Caco-2 (cell line): ENCODE measurements around the gene MGA. TPM values are rescaled to one million over a fixed set of nuclear protein-coding genes. Genes with fewer than 3 reads are reported as not detected.

Experiments used
- BruUV-seq: library from RNA; stranded (reverse); fragments of 400-500 nt; replicated peaks from 2 replicates; lab custom pipeline; 2021; lab: Mats Ljungman, UMichigan
- CTCF ChIA-PET: fragments of 300-600 bp; sonication (Branson Sonifier 250); formaldehyde crosslinking; loops from one replicate; lab custom pipeline; 2022; ENCODE audit warnings: antibody characterized with exemption; lab: Charles Lee
- POLR2A ChIA-PET: fragments of 300-600 bp; sonication (Branson Sonifier 250); formaldehyde crosslinking; loops from one replicate; lab custom pipeline; 2022; ENCODE audit warnings: antibody characterized with exemption; lab: Charles Lee
- DNase-seq, 2 experiments: peaks; one replicate each; pipeline versions ENCODE4 v3.0.0 to v3.0.0-alpha.2; 2020 to 2022
- H3K27me3 ChIP-seq: replicated peaks from 2 replicates; pipeline ENCODE4 v1.6.0; 2011; ENCODE audit warnings: low read length; ENCODE audit not compliant: control insufficient read depth, insufficient read depth
- H3K36me3 ChIP-seq: 2 replicates; pipeline ENCODE4 v1.5.1; 2011; ENCODE audit warnings: low read length; ENCODE audit not compliant: control insufficient read depth, insufficient read depth
- H3K4me1 ChIP-seq: fragments of 250-450 bp; sonication (Bioruptor Pico); 2 replicates; pipeline ENCODE4 v1.5.1; 2020; ENCODE audit warnings: mild to moderate bottlenecking
- H3K4me3 ChIP-seq: 2 replicates; pipeline ENCODE4 v1.5.1; 2011; ENCODE audit warnings: low read depth, mild to moderate bottlenecking, control low read depth, low read length
- H3K9me3 ChIP-seq: fragments of 250-450 bp; sonication (Bioruptor Pico); 2 replicates; pipeline ENCODE4 v1.5.1; 2020; ENCODE audit warnings: mild to moderate bottlenecking, moderate library complexity
- H3K27ac Mint-ChIP-seq: one replicate; pipeline ENCODE4 v1.8.0; 2022; ENCODE audit warnings: mixed read lengths; ENCODE audit not compliant: unreplicated experiment
- H3K27me3 Mint-ChIP-seq: one replicate; pipeline ENCODE4 v1.8.0; 2022; ENCODE audit warnings: mixed read lengths; ENCODE audit not compliant: insufficient read depth, unreplicated experiment
- H3K36me3 Mint-ChIP-seq: one replicate; pipeline ENCODE4 v1.8.0; 2022; ENCODE audit warnings: mild to moderate bottlenecking, mixed read lengths; ENCODE audit not compliant: insufficient read depth, unreplicated experiment
- H3K4me1 Mint-ChIP-seq: one replicate; pipeline ENCODE4 v1.8.0; 2022; ENCODE audit warnings: low read depth, mixed read lengths; ENCODE audit not compliant: unreplicated experiment
- H3K4me3 Mint-ChIP-seq: one replicate; pipeline ENCODE4 v1.8.0; 2022; ENCODE audit warnings: mild to moderate bottlenecking, moderate library complexity, mixed read lengths; ENCODE audit not compliant: unreplicated experiment
- H3K9me3 Mint-ChIP-seq: one replicate; pipeline ENCODE4 v1.8.0; 2022; ENCODE audit warnings: mixed read lengths; ENCODE audit not compliant: unreplicated experiment
- intact Hi-C: fragments of 100-400 bp; cut with micrococcal nuclease; formaldehyde crosslinking; loops from one replicate; pipeline ENCODE4 v1.10.0; 2022; ENCODE audit not compliant: unreplicated experiment
- total RNA-seq: library from RNA; stranded (reverse); gene quantifications from 2 replicates; pipeline ENCODE4 v1.2.3, GENCODE V29; 2022
- TF ChIP-seq, protein P1 (sequence below), 2 experiments: fragments of 200-600 bp in 1 of 2; IDR thresholded peaks; 1 replicate in 1 of 2; 2 replicates in 1 of 2; pipeline versions ENCODE4 v1.5.1 to v1.8.0; 2011 to 2022; ENCODE audit warnings: antibody characterized with exemption in 1 of 2, control low read depth in 1 of 2, inconsistent platforms in 1 of 2, low read depth in 1 of 2, low read length in 1 of 2, mild to moderate bottlenecking in 1 of 2, moderate library complexity in 1 of 2; ENCODE audit not compliant: insufficient read depth in 1 of 2, severe bottlenecking in 1 of 2, unreplicated experiment in 1 of 2

The MGA gene
- total RNA-seq, 1 experiment from 2014 or later = 59.6 TPM

DNA sequence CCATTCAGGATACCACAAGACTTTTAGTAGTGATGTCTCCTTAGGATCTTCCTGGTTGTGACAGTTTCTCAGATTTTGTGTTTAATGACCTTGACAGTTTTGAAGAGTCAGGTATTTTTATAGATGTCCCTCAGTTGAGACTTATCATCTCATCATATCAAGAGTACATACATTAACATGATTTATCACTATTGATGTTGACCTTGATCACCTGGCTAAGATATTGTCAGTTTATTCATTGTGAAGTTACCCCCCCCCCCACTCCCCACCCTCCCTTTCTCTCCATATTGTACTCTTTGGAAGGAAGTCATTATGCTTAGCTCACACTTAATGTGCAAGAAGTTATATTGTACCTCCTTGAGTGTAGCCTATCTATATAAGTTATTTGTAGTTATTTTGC is 42.9 kb downstream of the MGA start:
- no peak overlapping the region for H3K4me3 ChIP-seq
- no peaks in the 10 kb centered on the region for H3K9me3 Mint-ChIP-seq
- no peaks in the 10 kb centered on the region for H3K9me3 ChIP-seq
- no peak for DNase-seq
- no peak overlapping the region for H3K27ac Mint-ChIP-seq
- no TSS peak for BruUV-seq
- ChIA-PET CTCF (no interaction called here), POLR2A (no interaction called here)
- H3K4me1 ChIP-seq = no peaks in the 10 kb centered on the region
- H3K36me3 Mint-ChIP-seq = peaks cover 50% of the 10 kb centered on the region
- no peaks in the 10 kb centered on the region for H3K27me3 Mint-ChIP-seq
- intact Hi-C loops = no loop called here
- no peaks in the 10 kb centered on the region; the same call in 1 of the 2 replicates for H3K36me3 ChIP-seq
- no peaks in the 10 kb centered on the region for H3K27me3 ChIP-seq
- H3K4me3 Mint-ChIP-seq = no peak overlapping the region
- TF ChIP-seq, protein P1, sequence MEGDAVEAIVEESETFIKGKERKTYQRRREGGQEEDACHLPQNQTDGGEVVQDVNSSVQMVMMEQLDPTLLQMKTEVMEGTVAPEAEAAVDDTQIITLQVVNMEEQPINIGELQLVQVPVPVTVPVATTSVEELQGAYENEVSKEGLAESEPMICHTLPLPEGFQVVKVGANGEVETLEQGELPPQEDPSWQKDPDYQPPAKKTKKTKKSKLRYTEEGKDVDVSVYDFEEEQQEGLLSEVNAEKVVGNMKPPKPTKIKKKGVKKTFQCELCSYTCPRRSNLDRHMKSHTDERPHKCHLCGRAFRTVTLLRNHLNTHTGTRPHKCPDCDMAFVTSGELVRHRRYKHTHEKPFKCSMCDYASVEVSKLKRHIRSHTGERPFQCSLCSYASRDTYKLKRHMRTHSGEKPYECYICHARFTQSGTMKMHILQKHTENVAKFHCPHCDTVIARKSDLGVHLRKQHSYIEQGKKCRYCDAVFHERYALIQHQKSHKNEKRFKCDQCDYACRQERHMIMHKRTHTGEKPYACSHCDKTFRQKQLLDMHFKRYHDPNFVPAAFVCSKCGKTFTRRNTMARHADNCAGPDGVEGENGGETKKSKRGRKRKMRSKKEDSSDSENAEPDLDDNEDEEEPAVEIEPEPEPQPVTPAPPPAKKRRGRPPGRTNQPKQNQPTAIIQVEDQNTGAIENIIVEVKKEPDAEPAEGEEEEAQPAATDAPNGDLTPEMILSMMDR (IDR thresholded peaks at IDR 0.05; ENCODE audit: insufficient read depth in 1 of 2, low read depth in 1 of 2, low read length in 1 of 2, severe bottlenecking in 1 of 2, unreplicated experiment in 1 of 2) = no peak
- peaks cover 4% of the 10 kb centered on the region for H3K4me1 Mint-ChIP-seq

DNA sequence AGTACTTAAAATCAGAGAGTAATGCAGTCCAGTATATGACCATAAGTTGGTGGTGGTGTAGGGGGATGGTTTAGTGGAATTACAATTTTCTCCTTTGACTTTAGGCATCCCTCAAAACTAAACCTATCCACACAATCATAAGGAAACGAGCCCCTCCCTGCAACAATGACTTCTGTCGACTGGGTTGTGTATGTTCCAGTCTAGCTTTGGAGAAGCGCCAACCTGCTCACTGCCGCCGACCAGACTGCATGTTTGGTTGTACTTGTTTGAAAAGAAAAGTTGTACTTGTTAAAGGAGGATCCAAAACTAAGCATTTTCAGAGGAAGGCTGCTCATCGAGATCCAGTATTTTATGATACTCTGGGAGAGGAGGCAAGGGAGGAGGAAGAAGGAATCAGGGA is 52.8 kb downstream of the MGA start:
- Histone ChIP-seq H3K36me3 (peaks cover 3% of the 10 kb centered on the region; the same call in 1 of the 2 replicates), H3K4me1 (no peaks in the 10 kb centered on the region), H3K4me3 (no peak overlapping the region), H3K9me3 (no peaks in the 10 kb centered on the region), H3K27me3 (no peaks in the 10 kb centered on the region)
- no peaks in the 10 kb centered on the region for H3K9me3 Mint-ChIP-seq
- no peak overlapping the region for H3K27ac Mint-ChIP-seq
- TF ChIP-seq, protein P1 (IDR thresholded peaks at IDR 0.05; ENCODE audit: insufficient read depth in 1 of 2, low read depth in 1 of 2, low read length in 1 of 2, severe bottlenecking in 1 of 2, unreplicated experiment in 1 of 2) = no peak
- peaks cover 64% of the 10 kb centered on the region for H3K36me3 Mint-ChIP-seq
- intact Hi-C loops = no loop called here
- POLR2A ChIA-PET = no interaction called here
- no TSS peak for BruUV-seq
- CTCF ChIA-PET = interaction anchor here (0.7 kb wide), 1 partner anchor 61 kb away, joined by 4 read pairs; the partner anchor contains the start of gene MAPKBP1
- no peaks in the 10 kb centered on the region for H3K27me3 Mint-ChIP-seq
- no peak overlapping the region for H3K4me3 Mint-ChIP-seq
- no peak for DNase-seq
- no peaks in the 10 kb centered on the region for H3K4me1 Mint-ChIP-seq

DNA sequence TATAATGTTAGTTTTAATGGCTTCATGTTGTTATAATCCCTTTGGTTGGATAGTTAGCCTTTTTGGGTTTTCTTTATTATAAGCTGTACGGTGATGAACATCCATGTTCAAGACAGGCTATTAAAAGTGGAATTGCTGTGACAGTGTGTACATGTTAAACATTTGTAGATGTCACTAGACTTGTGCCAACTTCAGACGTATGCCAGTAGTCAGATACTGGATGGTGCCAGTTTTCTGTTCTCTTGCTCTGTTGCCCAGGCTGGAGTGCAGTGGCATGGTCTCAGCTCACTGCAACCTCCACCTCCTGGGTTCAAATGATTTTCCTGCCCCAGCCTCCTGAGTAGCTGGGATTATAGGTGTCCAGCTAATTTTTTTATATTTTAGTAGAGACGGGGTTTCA is 54.1 kb downstream of the MGA start:
- H3K36me3 Mint-ChIP-seq = peaks cover 60% of the 10 kb centered on the region
- BruUV-seq = no TSS peak
- H3K9me3 Mint-ChIP-seq = no peaks in the 10 kb centered on the region
- no peak overlapping the region for H3K27ac Mint-ChIP-seq
- no peaks in the 10 kb centered on the region for H3K9me3 ChIP-seq
- CTCF ChIA-PET = no interaction called here
- DNase-seq = no peak
- TF ChIP-seq, protein P1 (IDR thresholded peaks at IDR 0.05; ENCODE audit: insufficient read depth in 1 of 2, low read depth in 1 of 2, low read length in 1 of 2, severe bottlenecking in 1 of 2, unreplicated experiment in 1 of 2) = no peak
- 0 out of 2 replicates have a peak, but pooled peaks cover 3% of the 10 kb centered on the region for H3K36me3 ChIP-seq
- no peak overlapping the region for H3K4me3 ChIP-seq
- no peaks in the 10 kb centered on the region for H3K4me1 ChIP-seq
- no peaks in the 10 kb centered on the region for H3K27me3 ChIP-seq
- H3K4me1 Mint-ChIP-seq = no peaks in the 10 kb centered on the region
- no peaks in the 10 kb centered on the region for H3K27me3 Mint-ChIP-seq
- POLR2A ChIA-PET = no interaction called here
- H3K4me3 Mint-ChIP-seq = no peak overlapping the region
- intact Hi-C loops = no loop called here
